Esophagus squamous epithelium (tissue), 4 donors: ENCODE results near the gene OR51V1.

Experiments used
- CTCF ChIP-seq, 6 experiments: fragments of 450-650 bp in 4 of 6; fragments of 200-600 bp in 2 of 6; sonication (generic) in 2 of 6; IDR thresholded peaks; one replicate each; pipeline ENCODE4 v1.5.1; 2016 to 2019; ENCODE audit warnings: antibody characterized with exemption in 6 of 6, mild to moderate bottlenecking in 4 of 6, moderate library complexity in 4 of 6
- POLR2A ChIP-seq, 4 donors: fragments of 450-650 bp; IDR thresholded peaks; one replicate each; pipeline ENCODE4 v1.6.1; 2017; ENCODE audit warnings: antibody characterized with exemption in 4 of 4, mild to moderate bottlenecking in 4 of 4, moderate library complexity in 3 of 4

- TF ChIP-seq CTCF (IDR thresholded peaks at IDR 0.05): no peak
- no peak for TF ChIP-seq POLR2A (IDR thresholded peaks at IDR 0.05)
Observed at GRCh38 chr11:5198285-5198684, 2.2 kb downstream of the OR51V1 start.
